HG02970 (cell line): Measurements from ENCODE around the gene TESMIN.

Experiments used
- ATAC-seq: cut with Tn5 transposase; IDR thresholded peaks from one replicate; pipeline ENCODE4 v1.9.1; 2021; ENCODE audit warnings: mild to moderate bottlenecking, moderate library complexity, moderate number of reproducible peaks; ENCODE audit not compliant: unreplicated experiment, low FRiP score

TESMIN gene

DNA sequence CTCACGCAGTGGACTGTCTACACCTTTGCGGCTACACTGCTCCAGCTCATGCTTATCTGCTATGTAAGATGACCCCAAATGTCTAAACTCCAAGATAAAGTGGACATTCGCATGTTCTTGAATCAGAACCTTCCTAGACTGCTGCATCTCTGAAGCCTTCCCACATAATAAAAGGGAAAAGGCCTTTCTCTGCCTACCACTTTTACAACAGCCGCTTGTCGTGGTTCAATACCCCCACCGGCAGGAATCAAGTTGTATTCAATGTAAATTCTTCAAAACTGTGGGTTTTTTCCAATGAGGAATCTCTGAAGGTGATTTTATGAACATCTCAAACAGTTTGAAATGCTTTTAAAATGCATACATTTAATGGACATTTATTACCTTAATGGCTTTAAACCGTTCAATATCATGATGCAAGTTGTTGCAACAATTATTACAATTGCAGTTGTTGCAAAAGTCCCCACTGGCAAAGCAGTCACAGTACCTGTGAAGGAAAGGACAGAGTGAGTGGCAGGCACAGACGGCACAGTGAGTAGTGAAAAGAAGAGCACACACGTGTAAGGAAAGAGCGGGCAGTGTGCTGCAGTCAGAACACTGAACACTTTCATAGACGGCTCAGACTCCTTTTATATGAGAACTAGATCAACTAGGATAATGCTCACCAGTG is 35.7 kb downstream of the TESMIN start:
- no peak for ATAC-seq

DNA sequence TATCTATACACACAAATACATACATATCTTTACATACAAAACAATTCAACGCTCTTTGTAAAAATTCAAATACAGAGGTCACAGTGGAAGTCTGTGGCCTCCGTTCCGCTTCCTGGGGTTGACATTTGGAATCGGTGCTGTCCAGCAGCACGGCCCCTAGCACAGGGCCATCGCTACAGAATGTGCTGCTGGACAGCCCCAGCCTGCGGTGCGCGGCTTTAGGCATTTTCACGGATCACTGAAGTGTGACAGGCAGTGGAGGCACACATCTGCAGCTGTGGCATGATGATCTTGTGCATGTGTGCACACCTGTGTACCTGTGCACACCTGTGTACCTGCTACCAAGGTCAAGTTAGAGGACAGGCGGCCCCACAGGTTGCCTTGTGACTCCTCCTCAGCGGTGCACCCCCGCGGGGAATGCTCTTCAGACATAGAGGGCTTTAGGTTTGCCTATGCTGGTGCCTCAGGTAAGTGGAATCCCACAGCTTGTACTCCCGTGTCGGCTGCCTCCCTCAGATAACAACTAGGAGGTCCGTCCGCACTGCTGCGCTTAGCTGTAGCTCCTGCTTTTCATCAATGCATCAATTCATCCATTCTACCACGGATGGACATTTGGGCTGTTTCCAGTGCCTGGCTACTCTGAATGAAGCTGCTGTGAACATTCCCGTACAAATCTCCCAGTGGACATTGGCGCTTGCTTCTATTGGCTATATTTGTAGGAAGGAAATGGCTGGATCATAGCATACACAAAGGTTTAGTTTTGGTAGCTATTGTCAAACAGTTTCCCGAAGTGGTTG is 37.1 kb downstream of the TESMIN start:
- ATAC-seq, result no peak

DNA sequence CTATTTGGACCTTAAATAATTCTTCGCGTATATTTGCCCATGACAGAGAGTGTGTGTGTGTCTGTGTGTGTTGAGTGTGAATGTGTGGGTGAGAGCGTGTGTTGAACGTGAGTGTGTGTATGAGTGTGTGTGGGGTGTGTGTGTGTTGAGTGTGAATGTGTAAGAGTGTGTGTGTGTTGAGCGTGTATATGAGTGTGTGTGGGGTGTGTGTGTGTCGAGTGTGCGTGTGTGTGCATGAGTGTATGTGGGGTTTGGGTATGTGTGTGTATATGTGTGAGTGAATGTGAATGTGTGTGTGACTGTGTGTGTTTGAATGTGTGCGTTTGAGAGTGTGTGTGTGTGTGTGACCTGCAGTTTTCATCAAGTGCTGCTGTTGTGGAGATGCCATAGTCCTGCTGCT is 40.2 kb downstream of the TESMIN start:
- ATAC-seq, result no peak

DNA sequence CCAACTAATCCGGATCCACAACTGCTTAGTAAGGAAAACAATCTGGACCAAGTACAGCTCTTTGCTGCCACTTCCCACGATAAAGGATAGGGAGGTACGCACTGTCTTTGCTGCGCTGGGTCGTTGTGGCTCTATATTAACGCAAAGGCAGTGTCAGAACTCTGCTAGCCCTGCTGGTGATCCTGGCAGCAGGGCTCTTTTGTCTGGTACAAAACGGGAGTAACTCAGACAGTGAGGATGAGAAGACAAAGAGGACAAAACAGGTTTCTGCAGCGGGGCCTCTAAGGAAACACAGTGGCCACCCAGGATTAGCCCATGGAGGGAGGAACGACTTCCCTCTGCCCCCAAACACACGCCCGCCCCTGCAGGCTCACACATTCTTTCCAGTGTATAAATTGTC is 40.9 kb downstream of the TESMIN start:
- ATAC-seq, result no peak

DNA sequence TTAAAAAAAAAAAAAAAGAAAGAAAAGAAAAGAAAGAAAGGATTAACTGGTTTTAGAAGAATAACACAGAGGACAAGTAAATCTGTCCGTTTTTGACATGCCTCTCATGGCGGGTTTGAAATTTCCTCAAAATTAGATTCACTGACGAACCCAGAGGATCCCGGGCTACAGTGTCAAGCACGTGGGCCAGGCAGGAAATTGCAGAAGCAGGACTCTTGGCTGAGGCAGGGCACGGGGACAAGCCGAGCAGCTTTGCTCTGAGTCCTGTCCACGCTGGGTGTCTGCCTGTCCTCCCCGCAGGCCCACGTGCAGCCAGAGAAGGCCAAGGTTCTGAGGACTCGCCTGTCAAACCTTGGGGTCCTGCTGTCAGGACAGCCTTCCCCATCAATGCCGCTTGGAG is 42.3 kb downstream of the TESMIN start:
- no peak for ATAC-seq

DNA sequence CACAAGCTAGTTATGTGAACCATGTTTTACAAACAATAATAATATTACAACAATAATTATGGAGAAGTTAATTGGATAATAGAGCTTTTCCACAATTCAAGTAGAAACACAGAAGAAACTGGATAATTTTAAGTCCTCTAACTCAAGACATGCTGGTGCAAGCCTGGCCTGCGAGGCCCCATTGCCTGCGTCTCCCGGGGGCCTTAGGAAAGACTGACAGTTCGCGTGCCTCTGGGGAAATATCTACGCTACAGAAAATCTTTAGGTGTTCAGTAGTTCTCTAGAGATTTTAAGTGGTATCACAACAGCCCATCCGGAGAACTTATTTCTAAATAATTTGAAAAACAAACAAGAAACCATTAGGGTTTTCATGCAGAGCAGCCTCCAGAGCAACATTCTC is 43.8 kb downstream of the TESMIN start:
- ATAC-seq, result no peak

DNA sequence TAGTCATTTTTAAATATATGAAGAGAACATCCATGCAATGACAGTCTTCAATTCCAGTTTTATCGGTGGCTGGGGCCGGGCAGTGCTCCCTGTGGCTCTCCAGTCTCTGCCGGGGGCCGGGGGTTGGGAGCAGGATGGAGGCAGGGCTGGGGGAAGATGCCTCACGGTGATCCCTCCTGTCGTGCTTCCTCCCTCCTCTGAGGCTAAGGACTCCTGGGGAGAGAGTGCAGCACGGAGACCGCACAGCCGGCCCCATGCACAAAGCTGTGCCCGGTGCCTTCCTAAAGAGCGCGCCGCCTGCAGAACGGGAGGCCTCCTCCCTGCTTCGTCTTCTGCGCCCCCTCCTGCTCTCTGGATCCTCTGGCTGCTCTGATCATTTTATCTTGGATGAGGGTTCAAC is 46.4 kb downstream of the TESMIN start:
- no peak for ATAC-seq

DNA sequence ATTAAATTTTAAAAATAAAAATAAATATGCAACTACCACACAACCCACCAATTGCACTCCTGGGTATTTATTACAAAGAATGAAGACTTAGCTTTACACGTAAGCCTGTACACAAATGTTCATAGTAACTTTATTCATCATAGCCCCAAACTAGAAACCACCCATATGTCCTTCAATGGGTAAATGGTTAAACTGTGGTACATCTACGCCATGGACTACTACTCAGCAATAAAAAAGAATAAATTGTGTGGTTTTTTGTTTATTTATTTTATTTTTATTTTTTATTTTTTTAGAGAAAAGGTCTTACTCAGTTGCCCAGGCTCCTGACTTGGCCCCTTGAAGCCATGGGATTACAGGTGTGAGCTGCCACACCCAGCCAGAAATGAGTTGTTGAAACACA is 52.3 kb downstream of the TESMIN start:
- ATAC-seq, result no peak

DNA sequence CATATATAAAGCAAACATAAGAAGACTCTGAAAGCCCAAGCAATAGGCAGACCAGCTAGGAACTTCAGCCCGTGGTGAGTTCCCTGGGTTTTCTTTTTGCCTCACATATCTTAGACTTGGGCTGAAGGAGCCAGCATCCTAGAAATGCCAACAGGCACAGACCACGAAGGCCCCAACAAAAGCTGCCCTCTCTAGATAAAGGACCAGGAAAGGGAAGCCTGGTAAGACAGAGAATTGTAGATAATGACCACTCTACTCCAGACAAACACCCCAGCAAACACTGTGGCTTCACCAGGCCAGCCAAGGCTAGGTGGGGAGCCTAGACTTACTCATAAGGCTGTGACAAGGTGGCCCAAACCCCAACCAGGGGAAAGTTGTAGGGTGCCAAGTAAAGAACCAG is 55.8 kb downstream of the TESMIN start:
- ATAC-seq, result no peak

DNA sequence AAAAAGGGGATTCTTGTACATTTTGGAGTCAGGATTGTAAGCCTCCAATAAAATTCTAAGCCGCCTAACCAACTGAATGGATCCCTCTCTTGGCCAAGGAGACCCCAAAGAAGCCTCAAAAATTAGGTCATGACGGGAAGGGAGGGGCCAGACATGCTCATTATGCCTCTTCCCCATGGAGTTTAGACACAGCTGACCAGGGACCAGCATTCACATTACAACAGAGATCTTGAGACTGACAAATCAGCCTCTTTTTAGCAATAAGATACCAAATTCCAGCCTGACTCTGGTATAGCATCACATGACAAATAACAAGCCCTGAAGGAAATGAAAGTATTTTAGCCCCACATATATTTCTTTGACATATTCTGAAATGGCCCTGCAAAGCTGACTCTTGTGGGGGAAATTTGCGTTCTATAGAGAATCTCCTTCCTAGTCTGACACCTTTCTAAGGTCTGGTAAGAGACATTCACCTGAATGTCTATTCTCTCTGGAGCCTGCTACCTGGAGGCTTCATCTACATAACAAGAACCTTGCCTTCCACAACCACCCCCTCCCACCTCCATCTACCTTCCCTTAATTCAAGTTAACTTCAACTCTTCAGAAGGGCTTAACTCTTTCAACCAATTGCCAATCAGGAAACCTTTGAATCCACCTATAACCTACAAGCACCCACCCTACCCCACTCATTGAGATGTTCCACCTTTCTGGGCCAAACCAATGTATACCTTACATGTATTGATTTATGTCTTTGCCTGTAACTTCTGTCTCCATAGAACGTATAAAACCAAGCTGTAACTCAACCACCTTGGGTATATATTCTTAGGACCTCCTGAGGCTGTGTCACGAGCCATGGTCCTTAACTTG is 56.7 kb downstream of the TESMIN start:
- no peak for ATAC-seq

DNA sequence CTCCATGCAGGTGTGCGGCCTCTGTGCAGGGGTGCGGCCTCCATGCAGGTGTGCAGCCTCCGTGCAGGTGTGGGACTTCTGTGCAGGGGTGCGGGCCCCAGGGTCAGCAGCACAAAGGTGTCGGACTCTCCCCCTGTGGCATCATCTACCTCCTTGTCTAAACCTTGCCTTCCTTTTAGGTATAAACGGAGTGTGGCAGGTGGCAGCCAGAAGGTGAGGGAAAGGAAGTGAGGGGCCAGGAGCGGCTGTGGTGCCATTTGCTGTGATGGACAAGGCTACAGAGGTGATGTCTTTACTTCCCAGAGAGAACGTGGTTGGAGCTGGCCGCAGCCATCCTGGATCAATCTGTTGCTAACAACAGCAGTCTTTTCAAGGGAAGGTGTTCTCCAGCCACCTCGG is 57.8 kb downstream of the TESMIN start:
- no peak for ATAC-seq

DNA sequence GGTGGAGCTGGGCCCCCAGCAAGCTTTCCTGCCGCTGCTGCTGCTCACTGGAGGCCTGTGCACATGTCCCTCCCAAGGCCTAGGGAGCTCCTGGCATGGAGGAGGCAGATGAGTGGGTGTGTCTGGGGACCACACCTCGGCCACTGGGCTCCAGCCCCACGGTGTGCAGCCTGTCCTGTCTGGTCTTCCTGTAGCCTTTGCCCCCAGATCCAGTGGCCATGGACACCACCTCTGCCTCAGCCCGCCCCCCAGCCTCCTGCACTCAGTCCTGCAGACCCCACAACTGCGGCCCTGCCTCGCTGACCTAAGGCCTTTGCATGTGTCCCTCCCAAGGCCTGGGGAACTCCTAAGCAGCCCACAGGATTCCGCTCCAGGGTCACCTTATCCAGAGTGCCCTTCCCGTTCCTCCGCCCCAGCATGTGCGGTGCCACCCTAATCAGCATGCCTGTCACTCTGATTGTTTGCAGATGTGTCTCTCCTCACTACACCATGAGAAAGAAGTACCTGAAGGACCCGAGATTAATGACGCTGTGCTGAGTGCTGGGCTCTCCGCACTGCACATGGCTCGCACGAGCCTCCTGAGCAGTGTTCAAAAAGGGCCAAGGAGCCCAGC is 58.3 kb downstream of the TESMIN start:
- no peak for ATAC-seq

DNA sequence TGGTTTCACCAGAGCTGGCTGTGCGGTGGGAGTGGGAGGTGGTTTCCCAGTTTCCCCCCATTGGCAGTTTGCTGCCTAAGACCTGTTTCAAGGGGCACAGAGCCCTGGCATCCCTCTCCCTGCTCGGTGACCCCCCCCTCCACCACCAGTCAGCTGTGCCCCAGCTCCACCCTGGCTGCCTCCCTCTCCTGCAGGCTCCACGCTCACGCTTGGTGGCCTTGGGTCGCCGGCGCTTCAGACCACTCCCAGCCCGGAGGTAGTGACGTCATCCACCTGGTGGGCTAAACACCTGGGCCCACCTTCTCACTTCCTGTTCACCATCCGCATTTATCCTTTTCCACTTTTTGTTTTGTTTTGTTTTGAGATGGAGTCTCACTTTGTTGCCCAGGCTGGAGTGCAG is 59.2 kb downstream of the TESMIN start:
- ATAC-seq, result no peak

DNA sequence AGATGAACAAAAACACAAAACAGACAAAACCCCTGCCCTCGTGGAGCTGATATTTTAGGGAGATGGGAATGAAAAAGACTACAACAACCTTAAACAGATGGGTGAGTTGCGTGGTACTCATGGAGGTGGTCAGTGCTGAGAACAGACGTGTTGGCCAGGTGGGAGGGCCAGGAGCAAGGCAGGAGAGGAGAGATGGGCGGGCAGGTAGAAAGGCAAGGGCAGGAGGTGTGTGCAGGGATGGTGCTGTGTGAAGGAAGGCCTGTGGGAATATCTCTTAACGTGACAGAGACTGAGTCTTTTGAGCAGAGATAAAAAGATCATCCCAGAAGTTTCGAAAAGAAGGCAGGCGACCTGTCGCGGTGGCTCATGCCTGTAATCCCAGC is 59.9 kb downstream of the TESMIN start:
- no peak for ATAC-seq

DNA sequence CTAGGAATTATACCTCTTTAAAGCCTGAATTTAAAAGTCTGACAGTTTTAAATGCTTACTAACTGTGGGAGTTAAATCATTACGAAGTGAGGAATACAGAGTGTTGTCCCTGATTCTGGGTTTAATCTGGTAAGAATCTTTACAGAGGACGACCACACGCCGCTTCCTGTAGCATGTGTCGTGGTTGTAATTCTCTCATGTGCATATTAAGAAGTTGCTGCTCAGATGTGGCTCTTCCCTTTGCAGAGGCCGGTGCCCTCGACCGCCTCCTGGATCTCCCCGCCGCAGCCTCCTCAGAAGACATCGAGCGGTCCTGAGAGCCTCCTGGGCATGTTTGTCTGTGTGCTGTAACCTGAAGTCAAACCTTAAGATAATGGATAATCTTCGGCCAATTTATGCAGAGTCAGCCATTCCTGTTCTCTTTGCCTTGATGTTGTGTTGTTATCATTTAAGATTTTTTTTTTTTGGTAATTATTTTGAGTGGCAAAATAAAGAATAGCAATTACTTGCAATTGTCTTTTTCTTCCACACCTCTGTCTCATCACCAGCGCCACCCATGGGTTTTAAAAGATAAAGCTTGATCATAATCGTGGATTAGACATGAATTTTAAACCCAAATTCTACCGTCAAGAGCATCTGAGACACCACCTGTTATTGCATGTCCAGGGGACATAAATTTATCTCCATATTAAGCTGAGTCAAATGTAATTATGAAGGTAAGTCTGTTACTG is 60.5 kb downstream of the TESMIN start:
- no peak for ATAC-seq

DNA sequence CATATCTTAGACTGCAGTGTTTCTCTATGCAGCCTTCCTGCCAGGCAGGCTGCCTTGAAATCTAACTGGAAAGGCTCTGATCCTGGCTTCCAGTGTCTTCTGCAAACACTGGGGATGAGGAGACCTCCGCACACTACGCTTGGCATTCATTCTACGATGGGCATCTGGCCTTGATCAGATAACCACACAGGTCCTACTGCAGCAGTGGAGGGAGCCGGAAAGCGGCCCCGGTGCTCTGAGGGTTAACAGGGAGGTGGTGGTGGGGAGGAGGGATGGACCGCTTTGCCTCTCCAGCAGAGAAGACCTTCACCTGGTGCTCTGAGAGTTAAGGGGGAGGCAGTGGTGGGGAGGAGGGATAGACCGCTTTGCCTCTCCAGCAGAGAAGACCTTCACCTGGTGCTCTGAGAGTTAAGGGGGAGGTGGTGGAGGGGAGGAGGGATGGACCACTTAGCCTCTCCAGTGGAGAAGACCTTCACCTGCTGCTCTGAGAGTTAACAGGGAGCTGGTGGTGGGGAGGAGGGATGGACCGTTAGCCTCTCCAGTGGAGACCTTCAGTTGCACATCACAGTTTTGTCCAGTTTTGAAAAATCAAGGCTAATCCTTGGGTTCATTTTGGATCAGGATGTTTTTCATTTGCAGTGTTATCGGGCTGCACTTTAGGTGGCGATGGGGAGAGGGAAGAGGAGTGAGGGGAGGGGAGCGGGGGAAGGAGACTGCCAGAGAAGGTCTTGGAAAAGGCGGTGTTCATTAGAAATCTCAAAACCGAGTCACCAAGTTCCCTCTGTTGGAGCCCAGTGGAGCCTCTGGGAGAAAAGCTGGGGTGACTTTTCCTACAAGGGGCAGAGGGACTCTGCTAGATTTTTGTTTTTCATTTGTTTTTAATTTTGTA is 61.3 kb downstream of the TESMIN start:
- ATAC-seq, result no peak

DNA sequence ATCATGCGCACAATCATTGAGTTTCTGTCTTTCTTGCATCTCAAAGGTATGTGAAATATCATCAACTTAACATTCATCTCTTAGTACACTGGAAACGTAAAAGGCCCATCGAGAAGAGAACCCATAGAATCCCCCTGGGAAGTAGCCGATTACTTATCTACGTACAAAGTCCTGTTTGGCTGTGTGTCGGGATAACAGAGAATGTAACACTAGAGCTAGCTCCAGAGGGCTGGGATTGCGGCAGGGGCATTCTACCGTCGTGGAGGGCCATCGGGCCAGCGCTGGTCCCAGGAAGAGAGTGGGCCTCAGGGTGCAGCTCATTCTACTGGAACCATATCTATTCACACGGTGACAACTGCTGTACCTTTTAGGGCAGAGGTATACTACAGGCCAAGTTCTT is 62.4 kb downstream of the TESMIN start:
- ATAC-seq, result no peak

DNA sequence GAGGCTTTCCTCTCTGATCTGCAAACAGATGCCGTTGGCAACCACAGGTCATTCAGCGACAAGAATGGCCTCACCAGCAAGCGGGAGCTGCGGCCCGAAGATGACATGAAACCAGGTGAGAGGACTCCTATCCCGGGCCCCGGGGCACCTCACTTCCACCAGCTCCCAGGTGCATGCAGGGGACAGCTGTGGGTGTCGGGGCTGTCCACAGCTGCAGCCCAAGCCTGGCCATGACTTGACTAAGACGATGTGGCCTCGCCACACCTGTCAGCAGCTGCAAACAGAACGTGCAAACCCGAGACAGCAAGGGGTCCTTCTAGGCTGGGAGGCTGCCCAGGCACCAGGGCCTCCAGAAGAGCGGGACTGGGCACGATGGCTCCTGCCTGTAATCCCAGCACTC is 63.3 kb downstream of the TESMIN start:
- no peak for ATAC-seq

DNA sequence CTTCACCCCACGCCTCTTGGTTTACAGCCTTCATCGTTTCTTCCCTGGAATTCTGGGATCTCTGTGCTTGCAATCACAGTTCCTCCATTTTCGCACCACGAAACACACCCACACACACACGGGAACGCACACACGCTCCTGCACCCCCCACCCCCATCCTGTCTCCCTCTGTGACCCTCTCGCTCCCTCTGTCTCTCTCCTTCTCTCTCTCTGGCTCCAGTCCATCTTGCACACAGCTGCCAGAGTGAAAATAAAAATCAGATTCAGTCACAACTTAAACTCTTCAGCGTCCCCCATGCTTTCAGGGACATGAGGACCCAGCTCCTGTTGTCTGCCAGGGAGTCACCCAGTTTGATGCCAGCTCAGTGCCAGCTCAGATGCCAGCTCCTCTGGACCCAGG is 64.0 kb downstream of the TESMIN start:
- no peak for ATAC-seq
